OCI-LY3 (cell line): ENCODE results near the gene ZNF774.

ENCODE experiments used
- CTCF ChIP-seq: fragments of 200-600, 300-600 bp; sonication (generic); IDR thresholded peaks from 2 replicates; pipeline ENCODE4 v1.5.1; 2014; ENCODE audit warnings: antibody characterized with exemption, low read length, low read depth
- EZH2phosphoT487 ChIP-seq: fragments of 200-600 bp; shearing (Covaris generic); IDR thresholded peaks from 2 replicates; pipeline ENCODE4 v1.6.1; 2018; ENCODE audit warnings: antibody characterized with exemption, mixed run types, low read depth

- no peak for TF ChIP-seq CTCF
- no peak for TF ChIP-seq EZH2phosphoT487
Measured at GRCh38 chr15:90394748-90395442, 42.8 kb downstream of the ZNF774 start.
